Measurements from ENCODE around the gene MUC3A.
"Not testable (repeated sequence)": the region's sequence is repeated elsewhere in the genome, so short reads cannot be mapped to it uniquely, and the experiment has no call there.

MUC3A gene, protein sequence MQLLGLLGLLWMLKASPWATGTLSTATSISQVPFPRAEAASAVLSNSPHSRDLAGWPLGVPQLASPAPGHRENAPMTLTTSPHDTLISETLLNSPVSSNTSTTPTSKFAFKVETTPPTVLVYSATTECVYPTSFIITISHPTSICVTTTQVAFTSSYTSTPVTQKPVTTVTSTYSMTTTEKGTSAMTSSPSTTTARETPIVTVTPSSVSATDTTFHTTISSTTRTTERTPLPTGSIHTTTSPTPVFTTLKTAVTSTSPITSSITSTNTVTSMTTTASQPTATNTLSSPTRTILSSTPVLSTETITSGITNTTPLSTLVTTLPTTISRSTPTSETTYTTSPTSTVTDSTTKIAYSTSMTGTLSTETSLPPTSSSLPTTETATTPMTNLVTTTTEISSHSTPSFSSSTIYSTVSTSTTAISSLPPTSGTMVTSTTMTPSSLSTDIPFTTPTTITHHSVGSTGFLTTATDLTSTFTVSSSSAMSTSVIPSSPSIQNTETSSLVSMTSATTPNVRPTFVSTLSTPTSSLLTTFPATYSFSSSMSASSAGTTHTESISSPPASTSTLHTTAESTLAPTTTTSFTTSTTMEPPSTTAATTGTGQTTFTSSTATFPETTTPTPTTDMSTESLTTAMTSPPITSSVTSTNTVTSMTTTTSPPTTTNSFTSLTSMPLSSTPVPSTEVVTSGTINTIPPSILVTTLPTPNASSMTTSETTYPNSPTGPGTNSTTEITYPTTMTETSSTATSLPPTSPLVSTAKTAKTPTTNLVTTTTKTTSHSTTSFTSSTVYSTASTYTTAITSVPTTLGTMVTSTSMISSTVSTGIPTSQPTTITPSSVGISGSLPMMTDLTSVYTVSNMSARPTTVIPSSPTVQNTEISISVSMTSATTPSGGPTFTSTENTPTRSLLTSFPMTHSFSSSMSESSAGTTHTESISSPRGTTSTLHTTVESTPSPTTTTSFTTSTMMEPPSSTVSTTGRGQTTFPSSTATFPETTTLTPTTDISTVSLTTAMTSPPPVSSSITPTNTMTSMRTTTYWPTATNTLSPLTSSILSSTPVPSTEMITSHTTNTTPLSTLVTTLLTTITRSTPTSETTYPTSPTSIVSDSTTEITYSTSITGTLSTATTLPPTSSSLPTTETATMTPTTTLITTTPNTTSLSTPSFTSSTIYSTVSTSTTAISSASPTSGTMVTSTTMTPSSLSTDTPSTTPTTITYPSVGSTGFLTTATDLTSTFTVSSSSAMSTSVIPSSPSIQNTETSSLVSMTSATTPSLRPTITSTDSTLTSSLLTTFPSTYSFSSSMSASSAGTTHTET (N-terminal part only)
- 0 reads per million in 3 donors for total RNA-seq

- H3K27ac ChIP-seq (ENCODE audit: insufficient read depth, low read length, poor library complexity, severe bottlenecking): no peak within 1 kb of the TSS
- H3K36me3 ChIP-seq (ENCODE audit: control insufficient read depth, insufficient read depth, low read length): no peaks in the 10 kb centered on the region
- no peaks in the 10 kb centered on the region for H3K4me1 ChIP-seq (ENCODE audit: control insufficient read depth, insufficient read depth, low read length, poor library complexity, severe bottlenecking)
- H3K4me3 ChIP-seq (ENCODE audit: insufficient read depth, low read depth, low read length, poor library complexity, severe bottlenecking): no peak within 1 kb of the TSS
- H3K27me3 ChIP-seq (replicated peaks; ENCODE audit: control insufficient read depth, insufficient read depth, low read length, poor library complexity, severe bottlenecking): no peaks in the 10 kb centered on the region
- DNase-seq: no peak
- no peaks in the 10 kb centered on the region for H3K9me3 ChIP-seq (ENCODE audit: control insufficient read depth, low read length)
Observed at GRCh38 chr7:100949227-100949932, at the start of gene MUC3A. Gene MUC3A (plus strand): TSS chr7:100949534. CDS start chr7:100949625, 91 bp downstream.

- DNase-seq: no peak
- Histone ChIP-seq H3K4me3 (ENCODE audit: insufficient read depth, low read depth, low read length, poor library complexity, severe bottlenecking) (no peak overlapping the region), H3K36me3 (ENCODE audit: control insufficient read depth, insufficient read depth, low read length) (no peaks in the 10 kb centered on the region), H3K27ac (ENCODE audit: insufficient read depth, low read length, poor library complexity, severe bottlenecking) (no peak overlapping the region), H3K4me1 (ENCODE audit: control insufficient read depth, insufficient read depth, low read length, poor library complexity, severe bottlenecking) (peaks cover 11% of the 10 kb centered on the region), H3K9me3 (ENCODE audit: control insufficient read depth, low read length) (no peaks in the 10 kb centered on the region), H3K27me3 (replicated peaks; ENCODE audit: control insufficient read depth, insufficient read depth, low read length, poor library complexity, severe bottlenecking) (peaks cover 17% of the 10 kb centered on the region)
Observed at GRCh38 chr7:100900978-100901377, 48.4 kb upstream of the MUC3A start.

DNA sequence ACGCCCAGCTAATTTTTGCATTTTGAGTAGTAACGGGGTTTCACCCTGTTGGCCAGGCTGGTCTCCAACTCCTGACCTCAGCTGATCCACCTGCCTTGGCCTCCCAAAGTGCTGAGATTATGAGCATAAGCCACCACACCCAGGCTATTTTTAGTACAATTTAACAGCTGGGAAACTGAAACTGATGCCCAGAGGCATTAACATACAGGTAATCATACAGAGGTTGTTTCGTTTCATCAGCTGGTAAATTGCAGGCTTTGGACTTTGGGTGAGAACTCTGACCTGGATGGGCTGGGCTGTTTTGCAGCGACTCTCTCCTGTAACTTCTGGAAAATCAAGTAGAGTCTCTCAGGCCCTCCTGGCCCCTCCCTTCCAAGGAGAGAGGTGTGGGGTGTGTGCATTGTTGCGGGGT lies 47.4 kb upstream of the MUC3A start:
- Histone ChIP-seq H3K4me1 (ENCODE audit: control insufficient read depth, insufficient read depth, low read length, poor library complexity, severe bottlenecking) (peaks cover 4% of the 10 kb centered on the region), H3K9me3 (ENCODE audit: control insufficient read depth, low read length) (no peaks in the 10 kb centered on the region), H3K27me3 (replicated peaks; ENCODE audit: control insufficient read depth, insufficient read depth, low read length, poor library complexity, severe bottlenecking) (peaks cover 10% of the 10 kb centered on the region), H3K36me3 (ENCODE audit: control insufficient read depth, insufficient read depth, low read length) (no peaks in the 10 kb centered on the region), H3K4me3 (ENCODE audit: insufficient read depth, low read depth, low read length, poor library complexity, severe bottlenecking) (no peak overlapping the region), H3K27ac (ENCODE audit: insufficient read depth, low read length, poor library complexity, severe bottlenecking) (no peak overlapping the region)
- DNase-seq: no peak

GRCh38 chr7:100902638-100903037 lies 46.7 kb upstream of the MUC3A start:
- Histone ChIP-seq H3K4me3 (ENCODE audit: insufficient read depth, low read depth, low read length, poor library complexity, severe bottlenecking) (no peak overlapping the region), H3K9me3 (ENCODE audit: control insufficient read depth, low read length) (no peaks in the 10 kb centered on the region), H3K36me3 (ENCODE audit: control insufficient read depth, insufficient read depth, low read length) (no peaks in the 10 kb centered on the region), H3K4me1 (ENCODE audit: control insufficient read depth, insufficient read depth, low read length, poor library complexity, severe bottlenecking) (no peaks in the 10 kb centered on the region), H3K27me3 (replicated peaks; ENCODE audit: control insufficient read depth, insufficient read depth, low read length, poor library complexity, severe bottlenecking) (peaks cover 3% of the 10 kb centered on the region), H3K27ac (ENCODE audit: insufficient read depth, low read length, poor library complexity, severe bottlenecking) (no peak overlapping the region)
- DNase-seq: no peak

DNA sequence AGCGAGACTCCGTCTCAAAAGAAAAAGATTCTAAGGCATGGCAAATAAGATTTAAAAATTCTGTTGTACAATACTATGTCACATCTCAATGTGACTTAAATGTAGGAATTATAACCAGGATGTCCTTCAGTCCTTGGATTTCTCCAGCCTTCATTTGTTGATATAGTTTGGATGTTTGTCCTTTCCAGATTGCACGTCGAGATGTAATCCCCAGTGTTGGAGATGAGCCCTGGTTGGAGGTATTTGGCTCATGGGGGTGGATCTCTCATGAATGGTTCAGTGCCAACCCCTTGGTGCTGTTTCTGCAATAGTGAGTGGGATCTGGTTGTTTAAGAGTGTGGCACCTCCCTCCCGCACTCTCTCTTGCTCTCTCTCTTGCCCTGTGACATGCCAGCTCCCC lies 40.8 kb upstream of the MUC3A start:
- H3K9me3 ChIP-seq (ENCODE audit: control insufficient read depth, low read length): no peaks in the 10 kb centered on the region
- H3K27me3 ChIP-seq (replicated peaks; ENCODE audit: control insufficient read depth, insufficient read depth, low read length, poor library complexity, severe bottlenecking): no peaks in the 10 kb centered on the region
- no peaks in the 10 kb centered on the region for H3K4me1 ChIP-seq (ENCODE audit: control insufficient read depth, insufficient read depth, low read length, poor library complexity, severe bottlenecking)
- no peaks in the 10 kb centered on the region for H3K36me3 ChIP-seq (ENCODE audit: control insufficient read depth, insufficient read depth, low read length)
- DNase-seq: no peak
- no peak overlapping the region for H3K4me3 ChIP-seq (ENCODE audit: insufficient read depth, low read depth, low read length, poor library complexity, severe bottlenecking)
- H3K27ac ChIP-seq (ENCODE audit: insufficient read depth, low read length, poor library complexity, severe bottlenecking): no peak overlapping the region

- H3K4me3 ChIP-seq (ENCODE audit: insufficient read depth, low read depth, low read length, poor library complexity, severe bottlenecking); H3K36me3 ChIP-seq (ENCODE audit: control insufficient read depth, insufficient read depth, low read length); H3K4me1 ChIP-seq (ENCODE audit: control insufficient read depth, insufficient read depth, low read length, poor library complexity, severe bottlenecking); DNase-seq; H3K27me3 ChIP-seq (replicated peaks; ENCODE audit: control insufficient read depth, insufficient read depth, low read length, poor library complexity, severe bottlenecking); H3K27ac ChIP-seq (ENCODE audit: insufficient read depth, low read length, poor library complexity, severe bottlenecking); H3K9me3 ChIP-seq (ENCODE audit: control insufficient read depth, low read length): not testable (repeated sequence)
Observed at GRCh38 chr7:100910443-100910842, 38.9 kb upstream of the MUC3A start.

DNA sequence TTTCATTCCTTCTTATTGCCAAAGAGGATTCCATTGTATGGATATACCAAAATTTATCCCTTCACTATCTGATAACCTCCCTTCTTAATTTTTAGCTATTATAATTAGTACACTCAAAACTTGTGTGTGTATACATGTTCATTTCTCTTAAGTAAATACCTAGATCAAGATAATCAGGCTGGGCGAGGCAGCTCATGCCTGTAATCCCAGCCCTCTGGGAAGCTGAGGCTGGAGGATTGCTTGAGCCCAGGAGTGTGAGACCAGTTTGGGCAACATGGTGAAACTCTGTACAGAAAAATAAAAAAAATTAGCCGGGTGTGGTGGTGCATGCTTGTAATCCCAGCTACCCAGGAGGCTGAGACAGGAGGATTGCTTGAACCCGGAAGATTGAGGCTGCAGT lies 37.9 kb upstream of the MUC3A start:
- Histone ChIP-seq H3K27ac (ENCODE audit: insufficient read depth, low read length, poor library complexity, severe bottlenecking) (no peak overlapping the region), H3K27me3 (replicated peaks; ENCODE audit: control insufficient read depth, insufficient read depth, low read length, poor library complexity, severe bottlenecking) (no peaks in the 10 kb centered on the region), H3K4me3 (ENCODE audit: insufficient read depth, low read depth, low read length, poor library complexity, severe bottlenecking) (no peak overlapping the region), H3K9me3 (ENCODE audit: control insufficient read depth, low read length) (no peaks in the 10 kb centered on the region), H3K36me3 (ENCODE audit: control insufficient read depth, insufficient read depth, low read length) (no peaks in the 10 kb centered on the region), H3K4me1 (ENCODE audit: control insufficient read depth, insufficient read depth, low read length, poor library complexity, severe bottlenecking) (no peaks in the 10 kb centered on the region)
- DNase-seq: no peak

DNA sequence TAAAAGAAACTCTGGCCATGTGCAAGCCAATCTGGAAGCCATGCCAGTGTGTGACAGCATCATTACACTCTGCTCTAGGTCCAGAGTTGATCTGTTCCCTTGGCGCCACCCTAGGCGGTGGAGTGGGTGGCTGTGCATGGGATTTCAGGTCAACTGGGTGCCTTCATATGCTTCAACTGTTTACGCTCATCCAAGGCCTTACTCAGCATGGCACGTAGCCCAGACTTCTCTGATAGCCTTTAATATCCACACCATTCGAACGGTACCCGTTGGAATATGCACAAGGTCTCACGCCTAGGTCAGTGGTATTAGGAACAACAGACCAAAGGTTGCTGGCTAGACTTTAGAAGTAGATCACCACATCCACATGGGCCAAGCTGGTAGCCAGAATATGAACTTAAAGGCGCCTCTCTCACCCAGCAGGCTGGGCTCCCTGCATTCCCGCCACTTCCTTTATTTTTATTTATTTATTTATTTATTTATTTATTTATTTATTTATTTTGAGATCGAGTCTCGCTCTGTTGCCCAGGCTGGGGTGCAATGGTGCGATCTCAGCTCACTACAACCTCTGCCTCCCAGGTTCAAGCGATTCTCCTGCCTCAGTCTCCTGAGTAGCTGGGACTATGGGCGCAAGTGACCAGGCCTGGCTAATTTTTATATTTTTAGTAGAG lies 35.0 kb upstream of the MUC3A start:
- Histone ChIP-seq H3K36me3 (ENCODE audit: control insufficient read depth, insufficient read depth, low read length) (no peaks in the 10 kb centered on the region), H3K4me3 (ENCODE audit: insufficient read depth, low read depth, low read length, poor library complexity, severe bottlenecking) (no peak overlapping the region)

DNA sequence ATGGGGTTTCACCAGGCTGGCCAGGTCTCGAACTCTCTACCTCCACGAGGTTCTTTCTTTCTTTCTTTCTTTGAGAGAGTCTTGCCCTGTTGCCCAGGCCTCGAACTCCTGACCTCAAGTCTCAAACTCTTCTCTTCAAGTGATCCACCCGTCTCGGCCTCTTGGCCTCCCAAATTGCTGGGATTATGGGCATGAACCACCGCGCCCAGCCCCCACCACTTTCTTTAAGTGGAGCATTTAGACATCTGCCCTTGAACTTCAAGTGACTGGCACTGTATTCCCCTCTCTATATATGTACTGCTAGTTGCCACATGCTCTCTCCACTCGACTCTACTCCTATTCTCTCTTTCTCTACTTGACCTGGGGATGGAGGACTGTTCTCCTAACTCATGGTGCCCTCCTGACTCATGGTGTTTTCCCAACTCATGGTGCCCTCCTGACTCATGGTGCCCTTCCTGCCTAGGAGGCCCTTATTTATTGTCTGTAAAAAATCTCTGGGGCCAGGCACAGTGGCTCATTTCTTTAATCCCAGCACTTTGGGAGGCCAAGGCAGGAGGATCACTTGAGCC lies 34.4 kb upstream of the MUC3A start:
- H3K27me3 ChIP-seq (replicated peaks; ENCODE audit: control insufficient read depth, insufficient read depth, low read length, poor library complexity, severe bottlenecking): no peaks in the 10 kb centered on the region
- H3K4me3 ChIP-seq (ENCODE audit: insufficient read depth, low read depth, low read length, poor library complexity, severe bottlenecking): no peak overlapping the region
- DNase-seq: no peak
- no peaks in the 10 kb centered on the region for H3K36me3 ChIP-seq (ENCODE audit: control insufficient read depth, insufficient read depth, low read length)
- H3K9me3 ChIP-seq (ENCODE audit: control insufficient read depth, low read length): no peaks in the 10 kb centered on the region
- H3K27ac ChIP-seq (ENCODE audit: insufficient read depth, low read length, poor library complexity, severe bottlenecking): no peak overlapping the region
- no peaks in the 10 kb centered on the region for H3K4me1 ChIP-seq (ENCODE audit: control insufficient read depth, insufficient read depth, low read length, poor library complexity, severe bottlenecking)

More for the DNA sequence above, 35.0 kb upstream of the MUC3A start:
- DNase-seq: no peak
- Histone ChIP-seq H3K27ac (ENCODE audit: insufficient read depth, low read length, poor library complexity, severe bottlenecking) (no peak overlapping the region), H3K9me3 (ENCODE audit: control insufficient read depth, low read length) (no peaks in the 10 kb centered on the region), H3K27me3 (replicated peaks; ENCODE audit: control insufficient read depth, insufficient read depth, low read length, poor library complexity, severe bottlenecking) (no peaks in the 10 kb centered on the region), H3K4me1 (ENCODE audit: control insufficient read depth, insufficient read depth, low read length, poor library complexity, severe bottlenecking) (no peaks in the 10 kb centered on the region)

Measured in effector memory CD4-positive, alpha-beta T cell (primary cell).